Activated CD8-positive, alpha-beta memory T cell treated with anti-CD3 and anti-CD28 coated beads for 24 hours (primary cell): ENCODE results near the gene BOD1L1.
A peak's percentile ranks its signal among the peaks of the same experiment; 100 is the strongest.

ENCODE experiments used
- DNase-seq: peaks from one replicate; pipeline ENCODE4 v3.0.0-alpha.2; 2020

Gene BOD1L1

GRCh38 chr4:13555325-13555724 lies 72.2 kb downstream of the BOD1L1 start:
- no peak for DNase-seq

GRCh38 chr4:13553081-13553480 lies 74.4 kb downstream of the BOD1L1 start:
- DNase-seq: no peak

- DNase-seq: peak; percentile 97
Observed at GRCh38 chr4:13548984-13549546, 78.5 kb downstream of the BOD1L1 start.

- DNase-seq: no peak
Observed at GRCh38 chr4:13548059-13548983, 79.2 kb downstream of the BOD1L1 start.

GRCh38 chr4:13547485-13548041 lies 80.0 kb downstream of the BOD1L1 start:
- DNase-seq: peak; percentile 67

- no peak for DNase-seq
Observed at GRCh38 chr4:13546941-13547484, 80.5 kb downstream of the BOD1L1 start.

- DNase-seq: no peak
Observed at GRCh38 chr4:13546142-13546940, 81.2 kb downstream of the BOD1L1 start.

- no peak for DNase-seq
Observed at GRCh38 chr4:13545394-13545808, 82.1 kb downstream of the BOD1L1 start.

GRCh38 chr4:13544606-13545393 lies 82.7 kb downstream of the BOD1L1 start:
- peak; percentile 74 for DNase-seq

- DNase-seq: peak; percentile 62
Observed at GRCh38 chr4:13543839-13544605, 83.5 kb downstream of the BOD1L1 start, which contains the start of gene NKX3-2. TSS of gene NKX3-2 (minus strand) at chr4:13544508. CDS start at chr4:13544414, 94 bp downstream.

GRCh38 chr4:13543032-13543838 lies 84.3 kb downstream of the BOD1L1 start:
- DNase-seq: peak; percentile 62

- peak; percentile 58 for DNase-seq
Observed at GRCh38 chr4:13542577-13543031, 84.9 kb downstream of the BOD1L1 start.

- peak; percentile 75 for DNase-seq
Observed at GRCh38 chr4:13541720-13542576, 85.6 kb downstream of the BOD1L1 start.

- peak; percentile 59 for DNase-seq
Observed at GRCh38 chr4:13541176-13541604, 86.3 kb downstream of the BOD1L1 start.

GRCh38 chr4:13540446-13541175 lies 86.9 kb downstream of the BOD1L1 start:
- no peak for DNase-seq

- DNase-seq: peak; percentile 53
Observed at GRCh38 chr4:13539619-13540445, 87.7 kb downstream of the BOD1L1 start.

GRCh38 chr4:13539047-13539618 lies 88.4 kb downstream of the BOD1L1 start:
- DNase-seq: peak; percentile 56
